Endothelial cell of umbilical vein (primary cell): Measurements from ENCODE around the gene SPOP. TPM values are rescaled to one million over a fixed set of nuclear protein-coding genes. Genes with fewer than 3 reads are reported as not detected.

ENCODE experiments used
- BruUV-seq: library from RNA; stranded (reverse); fragments of 400-500 nt; replicated peaks from 2 replicates; lab custom pipeline; 2021; lab: Mats Ljungman, UMichigan
- CTCF ChIA-PET: fragments of 300-600, 350-600 bp; sonication (Branson Sonifier 250); formaldehyde crosslinking; loops from one replicate; lab custom pipeline; 2021; ENCODE audit warnings: antibody characterized with exemption, inconsistent platforms; lab: Charles Lee
- POLR2A ChIA-PET: fragments of 300-600, 350-600 bp; sonication (Branson Sonifier 250); formaldehyde crosslinking; loops from one replicate; lab custom pipeline; 2021; ENCODE audit warnings: antibody characterized with exemption, inconsistent platforms; lab: Charles Lee
- DNase-seq: peaks from one replicate; pipeline ENCODE4 v3.0.0-alpha.2; 2011; ENCODE audit warnings: low read depth, low spot score
- FAIRE-seq: peaks from 2 replicates; lab custom pipeline; 2011; peaks lifted over from hg19 to GRCh38; lab: Jason Lieb, UNC
- H2AFZ ChIP-seq: 2 replicates; pipeline ENCODE4 v1.6.0; 2012; ENCODE audit warnings: low read depth, low read length, control low read depth, inconsistent platforms
- H3K27ac ChIP-seq: 2 replicates; pipeline ENCODE4 v1.5.1; 2011; ENCODE audit warnings: low read depth, mild to moderate bottlenecking, control low read depth, low read length, moderate library complexity; ENCODE audit not compliant: insufficient read depth
- H3K27me3 ChIP-seq, 2 experiments: 2 replicates each; pipeline versions ENCODE4 v1.6.0 to v1.6.1; 2011; ENCODE audit warnings: low read length in 2 of 2, mixed read lengths in 1 of 2; ENCODE audit not compliant: control insufficient read depth in 2 of 2, insufficient read depth in 2 of 2
- H3K36me3 ChIP-seq, 2 experiments: 2 replicates in 1 of 2; 3 replicates in 1 of 2; pipeline ENCODE4 v1.5.1; 2011; ENCODE audit warnings: low read length in 2 of 2, mild to moderate bottlenecking in 1 of 2, moderate library complexity in 1 of 2; ENCODE audit not compliant: control insufficient read depth in 2 of 2, insufficient read depth in 2 of 2; ENCODE audit errors: extremely low read depth in 1 of 2
- H3K4me1 ChIP-seq: 3 replicates; pipeline ENCODE4 v1.5.1; 2011; ENCODE audit warnings: mild to moderate bottlenecking, low read length; ENCODE audit not compliant: control insufficient read depth, insufficient read depth; ENCODE audit errors: extremely low read depth
- H3K4me2 ChIP-seq: 2 replicates; pipeline ENCODE4 v1.6.1; 2011; ENCODE audit warnings: low read length, control low read depth, mixed read lengths; ENCODE audit not compliant: insufficient read depth
- H3K4me3 ChIP-seq, 3 experiments: fragments of 200-600 bp in 1 of 3; sonication (generic), shearing (Covaris generic) in 1 of 3; replicated peaks in 1 of 3; 2 replicates each; pipeline ENCODE4 v1.5.1; 2011 to 2016; ENCODE audit warnings: control low read depth in 3 of 3, low read length in 3 of 3, mild to moderate bottlenecking in 2 of 3, inconsistent platforms in 1 of 3, low read depth in 1 of 3, moderate library complexity in 1 of 3; ENCODE audit not compliant: insufficient read depth in 1 of 3
- H3K79me2 ChIP-seq: 2 replicates; pipeline ENCODE4 v1.6.0; 2012; ENCODE audit warnings: low read length, inconsistent platforms; ENCODE audit not compliant: control insufficient read depth, insufficient read depth
- H3K9ac ChIP-seq: replicated peaks from 2 replicates; pipeline ENCODE3; 2011; ENCODE audit warnings: low read length, control low read depth; ENCODE audit not compliant: insufficient read depth; ENCODE audit errors: extremely low read depth
- H3K9me1 ChIP-seq: replicated peaks from 3 replicates; pipeline ENCODE4 v1.6.0; 2011; ENCODE audit warnings: mild to moderate bottlenecking, low read length; ENCODE audit not compliant: control insufficient read depth, insufficient read depth; ENCODE audit errors: extremely low read depth
- H3K9me3 ChIP-seq: replicated peaks from 2 replicates; pipeline ENCODE4 v1.5.1; 2012; ENCODE audit warnings: low read length, inconsistent platforms; ENCODE audit not compliant: control insufficient read depth, insufficient read depth
- H4K20me1 ChIP-seq: replicated peaks from 2 replicates; pipeline ENCODE3; 2011; ENCODE audit warnings: mild to moderate bottlenecking, low read length; ENCODE audit not compliant: control insufficient read depth, insufficient read depth; ENCODE audit errors: extremely low read depth
- EZH2 ChIP-seq: IDR thresholded peaks from 2 replicates; pipeline ENCODE4 v1.6.1; 2012; ENCODE audit warnings: borderline replicate concordance, low read depth, mild to moderate bottlenecking, moderate library complexity, low read length, inconsistent platforms; ENCODE audit not compliant: severe bottlenecking
- FOS ChIP-seq: IDR thresholded peaks from 2 replicates; pipeline ENCODE4 v1.6.1; 2011; ENCODE audit warnings: mild to moderate bottlenecking, low read length, moderate library complexity, borderline replicate concordance; ENCODE audit not compliant: insufficient read depth
- GATA2 ChIP-seq: IDR thresholded peaks from 2 replicates; pipeline ENCODE4 v1.7.0; 2011; ENCODE audit warnings: low read depth, mild to moderate bottlenecking, moderate library complexity, mixed read lengths, low read length; ENCODE audit not compliant: insufficient read length, insufficient read depth
- JUN ChIP-seq: IDR thresholded peaks from 2 replicates; pipeline ENCODE4 v1.6.1; 2011; ENCODE audit warnings: borderline replicate concordance, low read depth; ENCODE audit not compliant: insufficient read length, insufficient read depth
- MYC ChIP-seq: IDR thresholded peaks from one replicate; pipeline ENCODE4 v1.6.1; 2011; ENCODE audit warnings: mild to moderate bottlenecking, low read depth, low read length
- POLR2A ChIP-seq: IDR thresholded peaks from 2 replicates; pipeline ENCODE4 v1.6.1; 2012; ENCODE audit warnings: low read depth, mild to moderate bottlenecking, control low read depth, low read length
- POLR2AphosphoS5 ChIP-seq: IDR thresholded peaks from 2 replicates; pipeline ENCODE4 v1.6.1; 2012; ENCODE audit warnings: low read depth, mild to moderate bottlenecking, control low read depth, low read length, moderate library complexity; ENCODE audit not compliant: insufficient read depth
- dilution Hi-C: fragments of 300-500 bp; cut with MboI; formaldehyde crosslinking; loops from one replicate; pipeline ENCODE4 v1.15.0; 2019; ENCODE audit warnings: low sequenced_read_pairs; ENCODE audit not compliant: extremely low pct_ligation_motif_present
- intact Hi-C: fragments of 100-400 bp; cut with micrococcal nuclease; formaldehyde crosslinking; loops from one replicate; pipeline ENCODE4 v1.10.0; 2022
- polyA plus RNA-seq, 4 experiments: library from polyadenylated mRNA; depleted of rRNA in 3 of 4; stranded (reverse) in 3 of 4; unstranded in 1 of 4; fragments of >200 nt; gene quantifications; 2 replicates each; pipeline versions ENCODE4 v1.2.1 to v1.2.3, GENCODE V29; 2011 to 2012; ENCODE audit warnings: missing spikeins in 1 of 4
- total RNA-seq: library from RNA; stranded (reverse); gene quantifications from 2 replicates; pipeline ENCODE4 v1.2.3, GENCODE V29; 2021
- TF ChIP-seq, protein P1 (sequence below), 2 donors: IDR thresholded peaks; 1 replicate in 1 of 2; 2 replicates in 1 of 2; pipeline ENCODE4 v1.5.1; 2011; ENCODE audit warnings: low read length in 2 of 2, mild to moderate bottlenecking in 2 of 2, moderate library complexity in 2 of 2, control low read depth in 1 of 2, inconsistent platforms in 1 of 2, low read depth in 1 of 2; ENCODE audit not compliant: insufficient read depth in 1 of 2; ENCODE audit errors: extremely low read depth in 1 of 2
- TF ChIP-seq, protein P2 (sequence below): IDR thresholded peaks from 2 replicates; pipeline ENCODE4 v1.6.1; 2011; ENCODE audit not compliant: insufficient read depth, insufficient read length

SPOP gene
- total and polyA plus RNA-seq, 2 donors (not counting 3 experiments of a cell fraction or from before 2014, with no cell fraction given) = 46.9 to 61.0 TPM

DNA sequence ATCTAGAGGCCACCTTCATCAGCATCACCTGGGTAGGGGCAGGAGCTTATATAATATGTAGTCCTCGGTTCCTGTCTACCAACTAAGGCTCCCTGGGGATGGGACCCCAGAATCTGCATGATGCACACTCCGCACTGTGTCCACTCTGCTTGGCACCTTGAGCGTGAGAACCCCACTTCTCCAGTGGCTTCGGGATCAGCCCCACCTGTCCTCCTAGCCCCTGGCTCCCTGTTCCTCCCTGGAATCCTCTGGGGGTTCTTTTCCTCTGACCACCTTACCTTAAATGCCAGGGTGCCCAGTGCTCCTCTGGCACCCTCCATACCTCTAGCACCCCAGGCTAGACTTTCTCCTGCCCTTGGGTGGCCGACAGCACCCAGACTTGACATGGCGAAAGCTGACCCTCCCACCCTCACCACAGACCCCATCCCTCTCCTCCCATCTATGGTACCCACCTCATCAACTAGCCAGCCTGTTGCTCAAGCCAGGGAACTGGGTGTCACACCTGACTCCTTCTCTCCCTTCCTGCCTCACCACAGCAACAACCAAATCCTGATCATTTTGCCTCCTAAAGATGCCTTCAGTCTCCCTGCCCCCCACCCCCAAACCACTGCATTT, 105.0 kb downstream of the SPOP start:
- dilution Hi-C loops = no loop called here
- H3K4me3 ChIP-seq = no peak overlapping the region
- no peaks in the 10 kb centered on the region for H3K36me3 ChIP-seq
- no peaks in the 10 kb centered on the region for H3K9me3 ChIP-seq
- BruUV-seq = no TSS peak
- H2AFZ ChIP-seq = no peak overlapping the region
- H3K4me1 ChIP-seq = peaks cover 19% of the 10 kb centered on the region
- H3K79me2 ChIP-seq = no peaks in the 10 kb centered on the region
- ChIA-PET CTCF (interaction anchor here (14.0 kb wide), 1 partner anchor 126 kb away, joined by 786 read pairs; the partner anchor contains the start of gene SLC35B1), POLR2A (interaction anchor here (0.5 kb wide), 1 partner anchor 113 kb away, joined by 6 read pairs; no protein-coding TSS in a partner anchor)
- H4K20me1 ChIP-seq = no peaks in the 10 kb centered on the region
- DNase-seq (no peak), FAIRE-seq (no peak)
- H3K9me1 ChIP-seq = no peaks in the 10 kb centered on the region
- no peak for TF ChIP-seq MYC
- no peak for TF ChIP-seq EZH2
- TF ChIP-seq POLR2A = no peak
- TF ChIP-seq GATA2 = no peak
- TF ChIP-seq POLR2AphosphoS5 = no peak
- TF ChIP-seq JUN = no peak
- TF ChIP-seq, protein P1, sequence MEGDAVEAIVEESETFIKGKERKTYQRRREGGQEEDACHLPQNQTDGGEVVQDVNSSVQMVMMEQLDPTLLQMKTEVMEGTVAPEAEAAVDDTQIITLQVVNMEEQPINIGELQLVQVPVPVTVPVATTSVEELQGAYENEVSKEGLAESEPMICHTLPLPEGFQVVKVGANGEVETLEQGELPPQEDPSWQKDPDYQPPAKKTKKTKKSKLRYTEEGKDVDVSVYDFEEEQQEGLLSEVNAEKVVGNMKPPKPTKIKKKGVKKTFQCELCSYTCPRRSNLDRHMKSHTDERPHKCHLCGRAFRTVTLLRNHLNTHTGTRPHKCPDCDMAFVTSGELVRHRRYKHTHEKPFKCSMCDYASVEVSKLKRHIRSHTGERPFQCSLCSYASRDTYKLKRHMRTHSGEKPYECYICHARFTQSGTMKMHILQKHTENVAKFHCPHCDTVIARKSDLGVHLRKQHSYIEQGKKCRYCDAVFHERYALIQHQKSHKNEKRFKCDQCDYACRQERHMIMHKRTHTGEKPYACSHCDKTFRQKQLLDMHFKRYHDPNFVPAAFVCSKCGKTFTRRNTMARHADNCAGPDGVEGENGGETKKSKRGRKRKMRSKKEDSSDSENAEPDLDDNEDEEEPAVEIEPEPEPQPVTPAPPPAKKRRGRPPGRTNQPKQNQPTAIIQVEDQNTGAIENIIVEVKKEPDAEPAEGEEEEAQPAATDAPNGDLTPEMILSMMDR (IDR thresholded peaks at IDR 0.05; ENCODE audit: extremely low read depth in 1 of 2, insufficient read depth in 1 of 2, low read depth in 1 of 2, low read length in 2 of 2) = no peak
- TF ChIP-seq FOS = no peak
- TF ChIP-seq, protein P2, sequence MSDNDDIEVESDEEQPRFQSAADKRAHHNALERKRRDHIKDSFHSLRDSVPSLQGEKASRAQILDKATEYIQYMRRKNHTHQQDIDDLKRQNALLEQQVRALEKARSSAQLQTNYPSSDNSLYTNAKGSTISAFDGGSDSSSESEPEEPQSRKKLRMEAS = no peak
- H3K4me2 ChIP-seq = no peak overlapping the region
- H3K27me3 ChIP-seq = peaks cover 4 to 8% of the 10 kb centered on the region in 2 experiments
- intact Hi-C loops = no loop called here
- no peak overlapping the region for H3K27ac ChIP-seq
- no peak overlapping the region for H3K9ac ChIP-seq
